WERI-Rb-1 (cell line): ENCODE data around the gene TAOK3.
A peak's percentile ranks its signal among the peaks of the same experiment; 100 is the strongest.

Experiments used
- DNase-seq: peaks from one replicate; pipeline ENCODE4 v3.0.0-alpha.2; 2020
- H3K27ac ChIP-seq: fragments of 250-450 bp; sonication (Bioruptor Pico); 2 replicates; pipeline ENCODE4 v1.5.1; 2020; ENCODE audit warnings: mild to moderate bottlenecking, moderate library complexity
- H3K27me3 ChIP-seq: fragments of 250-450 bp; sonication (Bioruptor Pico); 2 replicates; pipeline ENCODE4 v1.5.1; 2021; ENCODE audit warnings: mild to moderate bottlenecking, low read depth, moderate library complexity; ENCODE audit not compliant: insufficient read depth, severe bottlenecking
- H3K36me3 ChIP-seq: fragments of 250-450 bp; sonication (Bioruptor Pico); 2 replicates; pipeline ENCODE4 v1.5.1; 2020; ENCODE audit warnings: mild to moderate bottlenecking, moderate library complexity
- H3K4me3 ChIP-seq: 2 replicates; pipeline ENCODE4 v1.5.1; 2011; ENCODE audit warnings: low read depth, mild to moderate bottlenecking, control low read depth, low read length
- H3K9me3 ChIP-seq: fragments of 250-450 bp; sonication (Bioruptor Pico); 2 replicates; pipeline ENCODE4 v1.5.1; 2021; ENCODE audit warnings: mild to moderate bottlenecking, moderate library complexity; ENCODE audit not compliant: severe bottlenecking
- TF ChIP-seq, protein P1 (sequence below): IDR thresholded peaks from 2 replicates; pipeline ENCODE4 v1.5.1; 2011; ENCODE audit warnings: low read depth, mild to moderate bottlenecking, control low read depth, inconsistent platforms, low read length

Gene TAOK3

DNA sequence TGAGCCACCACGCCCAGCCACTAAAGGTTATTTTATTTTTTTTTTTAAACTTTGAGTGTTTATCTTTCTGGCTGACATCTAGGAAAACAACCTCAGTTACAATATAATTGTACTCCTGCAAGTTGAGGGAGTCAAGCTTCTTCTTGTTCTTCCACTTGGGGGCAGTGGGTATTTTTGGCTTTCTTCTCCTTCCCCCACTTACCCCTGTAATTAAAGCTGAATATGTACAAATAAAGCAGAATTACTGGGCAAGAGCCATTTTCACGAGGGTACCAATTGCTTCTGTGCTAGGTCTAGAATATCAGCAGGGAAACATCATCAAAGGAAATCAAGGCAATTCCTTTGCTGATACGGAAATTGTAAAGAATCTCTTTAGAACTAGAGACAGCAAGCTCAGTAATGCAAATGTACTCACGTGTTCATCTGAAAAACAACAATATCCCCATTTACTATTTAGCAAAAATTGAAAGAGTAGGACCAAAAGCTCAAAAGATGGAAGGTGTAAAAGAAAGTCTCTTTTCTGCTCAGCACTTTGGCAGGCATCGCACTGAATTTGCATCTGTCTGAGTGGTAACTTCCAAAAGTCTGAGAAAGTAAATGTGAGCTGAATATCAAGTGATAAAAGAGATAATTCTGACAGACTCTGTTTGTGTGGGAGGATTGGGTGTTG, 72.8 kb downstream of the TAOK3 start:
- no peak overlapping the region for H3K27ac ChIP-seq
- no peaks in the 10 kb centered on the region for H3K36me3 ChIP-seq
- DNase-seq, result no peak
- no peak overlapping the region for H3K4me3 ChIP-seq
- H3K27me3 ChIP-seq, result no peaks in the 10 kb centered on the region
- TF ChIP-seq, protein P1, sequence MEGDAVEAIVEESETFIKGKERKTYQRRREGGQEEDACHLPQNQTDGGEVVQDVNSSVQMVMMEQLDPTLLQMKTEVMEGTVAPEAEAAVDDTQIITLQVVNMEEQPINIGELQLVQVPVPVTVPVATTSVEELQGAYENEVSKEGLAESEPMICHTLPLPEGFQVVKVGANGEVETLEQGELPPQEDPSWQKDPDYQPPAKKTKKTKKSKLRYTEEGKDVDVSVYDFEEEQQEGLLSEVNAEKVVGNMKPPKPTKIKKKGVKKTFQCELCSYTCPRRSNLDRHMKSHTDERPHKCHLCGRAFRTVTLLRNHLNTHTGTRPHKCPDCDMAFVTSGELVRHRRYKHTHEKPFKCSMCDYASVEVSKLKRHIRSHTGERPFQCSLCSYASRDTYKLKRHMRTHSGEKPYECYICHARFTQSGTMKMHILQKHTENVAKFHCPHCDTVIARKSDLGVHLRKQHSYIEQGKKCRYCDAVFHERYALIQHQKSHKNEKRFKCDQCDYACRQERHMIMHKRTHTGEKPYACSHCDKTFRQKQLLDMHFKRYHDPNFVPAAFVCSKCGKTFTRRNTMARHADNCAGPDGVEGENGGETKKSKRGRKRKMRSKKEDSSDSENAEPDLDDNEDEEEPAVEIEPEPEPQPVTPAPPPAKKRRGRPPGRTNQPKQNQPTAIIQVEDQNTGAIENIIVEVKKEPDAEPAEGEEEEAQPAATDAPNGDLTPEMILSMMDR, result no peak
- H3K9me3 ChIP-seq, result no peaks in the 10 kb centered on the region

DNA sequence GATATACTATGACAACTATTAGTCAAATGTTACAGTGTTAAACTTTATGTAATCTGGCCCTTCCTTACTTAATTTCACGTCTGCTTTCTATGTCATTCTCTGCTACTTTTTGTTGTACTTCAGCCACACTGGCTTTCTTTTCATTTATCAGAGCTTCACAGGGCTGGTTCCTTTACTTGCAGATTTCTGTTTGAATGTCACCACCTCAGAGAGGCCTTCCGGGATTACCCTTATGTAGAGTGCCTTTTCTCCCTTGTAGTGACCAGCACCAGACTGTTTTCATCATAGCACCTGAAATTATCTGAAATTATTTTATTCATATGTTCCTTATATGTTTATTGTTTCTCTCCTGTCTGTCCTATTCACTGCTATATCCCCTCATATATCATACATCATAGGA, 75.4 kb downstream of the TAOK3 start:
- TF ChIP-seq, protein P1, result no peak
- H3K9me3 ChIP-seq, result no peaks in the 10 kb centered on the region
- no peaks in the 10 kb centered on the region for H3K27me3 ChIP-seq
- no peak overlapping the region for H3K27ac ChIP-seq
- H3K36me3 ChIP-seq, result no peaks in the 10 kb centered on the region
- no peak for DNase-seq
- H3K4me3 ChIP-seq, result no peak overlapping the region

GRCh38 chr12:118292836-118293235, 79.9 kb downstream of the TAOK3 start:
- Histone ChIP-seq H3K27ac (no peak overlapping the region), H3K9me3 (no peaks in the 10 kb centered on the region), H3K27me3 (no peaks in the 10 kb centered on the region), H3K36me3 (no peaks in the 10 kb centered on the region), H3K4me3 (no peak overlapping the region)
- TF ChIP-seq, protein P1, result no peak
- no peak for DNase-seq

DNA sequence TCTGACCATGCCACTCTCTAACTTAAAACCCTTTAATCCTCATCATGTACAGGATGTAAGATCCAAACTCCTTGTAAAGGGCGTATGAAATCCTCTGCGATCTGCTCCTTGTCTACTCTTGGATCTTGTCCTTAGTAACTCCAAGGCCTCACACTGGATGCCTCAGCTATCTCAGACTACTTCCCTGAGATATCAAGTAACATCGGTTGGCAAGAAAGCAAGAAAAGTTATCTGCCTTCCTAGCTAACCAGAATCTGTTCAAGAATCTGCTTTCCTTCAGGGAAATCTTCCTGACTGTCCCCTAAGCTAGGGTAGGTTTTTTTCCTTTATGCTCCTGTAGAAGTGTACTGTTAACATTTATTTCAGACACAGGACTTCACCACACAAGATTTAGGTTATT, 82.6 kb downstream of the TAOK3 start:
- TF ChIP-seq, protein P1, result no peak
- DNase-seq, result peak; percentile 16
- Histone ChIP-seq H3K4me3 (no peak overlapping the region), H3K36me3 (no peaks in the 10 kb centered on the region), H3K27me3 (no peaks in the 10 kb centered on the region), H3K27ac (no peak overlapping the region), H3K9me3 (no peaks in the 10 kb centered on the region)

- Histone ChIP-seq H3K27me3 (no peaks in the 10 kb centered on the region), H3K27ac (no peak overlapping the region), H3K9me3 (no peaks in the 10 kb centered on the region), H3K4me3 (no peak overlapping the region), H3K36me3 (no peaks in the 10 kb centered on the region)
- TF ChIP-seq, protein P1, result no peak
- no peak for DNase-seq
These were observed 84.5 kb downstream of the TAOK3 start for GRCh38 chr12:118288174-118288573.

- TF ChIP-seq, protein P1, result no peak
- H3K27me3 ChIP-seq, result no peaks in the 10 kb centered on the region
- H3K4me3 ChIP-seq, result no peak overlapping the region
- no peaks in the 10 kb centered on the region for H3K36me3 ChIP-seq
- H3K9me3 ChIP-seq, result no peaks in the 10 kb centered on the region
- no peak for DNase-seq
- no peak overlapping the region for H3K27ac ChIP-seq
These were observed 85.0 kb downstream of the TAOK3 start for GRCh38 chr12:118287728-118288127.
